GM19025 (cell line): ENCODE data around the gene PABPC1L2A.
"Not testable (repeated sequence)": the region's sequence is repeated elsewhere in the genome, so short reads cannot be mapped to it uniquely, and the experiment has no call there.

ENCODE experiments used
- ATAC-seq: cut with Tn5 transposase; IDR thresholded peaks from one replicate; pipeline ENCODE4 v1.9.1; 2021; ENCODE audit warnings: mild to moderate bottlenecking, low read depth, moderate library complexity; ENCODE audit not compliant: unreplicated experiment

Gene PABPC1L2A

DNA sequence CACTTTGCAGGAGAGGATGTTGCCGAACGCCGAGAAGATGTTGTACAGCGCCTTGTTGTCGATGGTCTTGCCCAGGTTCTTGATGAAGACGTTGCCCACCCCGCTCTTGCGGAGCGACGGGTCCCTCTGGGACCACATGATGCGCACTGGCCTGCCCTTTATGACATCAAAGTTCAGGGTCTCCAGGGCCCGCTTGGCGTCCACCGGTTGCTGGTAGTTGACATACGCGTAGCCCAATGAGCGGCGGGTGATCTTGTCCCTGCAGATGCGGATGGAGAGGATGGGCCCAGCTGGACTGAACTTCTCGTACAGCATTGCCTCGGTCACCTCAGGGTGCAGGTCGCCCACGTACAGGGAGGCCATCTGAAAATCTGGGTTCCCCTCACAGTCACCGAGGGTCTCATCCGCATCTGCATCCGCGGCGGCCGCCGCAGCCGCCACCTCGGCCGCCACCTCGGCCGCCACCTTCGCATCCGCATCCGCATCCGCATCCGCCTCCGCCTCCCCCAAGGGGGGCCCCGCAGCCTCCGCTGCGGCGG, at the start of gene PABPC1L2A:
TSS of gene PABPC1L2A (minus strand) at position 489 of the 539 bp plus-strand sequence. CDS start at position 363, 126 bp downstream.
- ATAC-seq = not testable (repeated sequence)

DNA sequence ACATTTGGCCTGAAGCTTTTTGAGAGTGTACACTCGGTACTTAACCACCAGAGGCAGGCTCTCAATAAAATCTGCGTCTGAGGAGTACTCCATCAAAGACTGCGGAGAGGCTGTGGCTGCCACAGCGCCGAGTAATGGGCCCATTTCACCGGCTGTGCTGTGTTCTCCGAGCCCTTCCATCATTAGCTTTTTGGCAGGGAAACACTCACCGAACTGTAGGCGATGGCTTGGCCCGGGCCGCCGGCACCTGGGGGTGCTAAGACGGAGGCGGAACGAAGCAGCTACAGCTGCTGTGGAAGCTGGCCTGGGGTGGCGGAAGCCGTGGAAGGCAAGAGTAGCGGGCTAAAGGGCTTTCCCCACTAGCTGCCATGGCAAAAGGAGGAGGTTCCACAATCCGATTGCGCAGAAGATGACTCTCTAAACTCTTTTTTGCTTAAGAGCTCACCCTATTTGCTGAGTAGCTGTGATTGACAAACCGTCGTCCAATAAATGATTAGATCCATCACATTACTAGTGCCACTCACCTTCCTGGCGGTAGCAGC, 48.5 kb upstream of the PABPC1L2A start:
- no peak for ATAC-seq

- no peak for ATAC-seq
These were observed 46.9 kb upstream of the PABPC1L2A start for GRCh38 chrX:73126240-73126639.

DNA sequence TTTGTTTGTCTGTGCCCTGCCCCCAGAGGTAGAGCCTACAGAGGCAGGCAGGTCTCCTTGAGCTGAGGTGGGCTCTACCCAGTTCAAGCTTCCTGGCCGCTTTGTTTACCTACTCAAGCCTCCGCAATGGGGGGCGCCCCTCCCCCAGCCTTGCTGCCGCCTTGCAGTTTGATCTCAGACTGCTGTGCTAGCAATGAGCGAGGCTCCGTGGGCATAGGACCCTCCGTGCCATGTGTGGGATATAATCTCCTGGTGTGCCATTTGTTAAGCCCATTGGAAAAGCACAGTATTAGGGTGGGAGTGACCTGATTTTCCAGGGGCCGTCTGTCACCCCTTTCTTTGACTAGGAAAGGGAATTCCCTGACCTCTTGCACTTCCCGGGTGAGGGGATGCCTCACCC, 20.2 kb upstream of the PABPC1L2A start:
- not testable (repeated sequence) for ATAC-seq

GRCh38 chrX:73086766-73087165, 7.5 kb upstream of the PABPC1L2A start:
- ATAC-seq = not testable (repeated sequence)

DNA sequence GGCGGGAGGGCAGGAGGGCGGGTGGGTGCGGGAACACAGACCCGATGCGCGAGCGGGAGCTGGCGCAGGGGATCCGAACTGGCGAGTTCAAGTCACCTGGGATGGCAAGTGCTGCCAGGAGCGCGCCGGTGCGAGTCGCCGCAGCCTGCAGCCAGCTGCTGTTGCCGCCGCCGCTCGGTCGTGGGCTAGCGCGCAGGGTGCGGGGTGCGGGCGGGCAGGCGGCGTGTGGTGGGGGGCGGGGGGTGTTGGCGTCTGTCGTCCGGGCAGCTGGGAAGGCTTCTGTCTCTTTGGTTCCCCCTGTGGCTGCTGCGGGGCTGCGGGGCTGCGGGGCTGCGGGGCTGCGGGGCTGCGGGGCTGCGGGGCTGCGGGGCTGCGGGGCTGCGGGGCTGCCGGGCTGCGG, 572 bp upstream of the PABPC1L2A start:
- not testable (repeated sequence) for ATAC-seq

DNA sequence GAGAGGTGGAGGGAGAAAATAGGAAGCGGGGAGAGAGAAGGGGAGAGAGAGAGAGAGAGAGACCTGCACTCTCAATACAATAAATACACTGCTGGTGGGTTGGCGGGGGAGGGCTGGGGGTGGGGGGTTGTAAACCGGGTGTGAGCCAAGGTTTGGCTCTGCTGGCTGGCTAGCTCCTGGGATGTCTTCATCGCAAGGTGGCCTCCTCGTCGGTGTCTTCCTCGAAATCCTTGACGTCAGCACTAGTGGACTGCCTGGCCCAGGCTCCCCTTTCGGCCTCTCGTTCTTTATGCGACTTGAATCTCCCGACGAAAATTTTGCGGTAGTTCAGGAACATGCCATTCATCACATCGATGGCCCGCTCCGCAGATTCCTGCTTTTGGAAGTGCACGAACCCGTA, 715 bp downstream of the PABPC1L2A start:
- not testable (repeated sequence) for ATAC-seq

- no peak for ATAC-seq
These were observed 2.5 kb downstream of the PABPC1L2A start for GRCh38 chrX:73076838-73077237.

GRCh38 chrX:73069365-73070035, 9.8 kb downstream of the PABPC1L2A start:
- ATAC-seq = no peak

DNA sequence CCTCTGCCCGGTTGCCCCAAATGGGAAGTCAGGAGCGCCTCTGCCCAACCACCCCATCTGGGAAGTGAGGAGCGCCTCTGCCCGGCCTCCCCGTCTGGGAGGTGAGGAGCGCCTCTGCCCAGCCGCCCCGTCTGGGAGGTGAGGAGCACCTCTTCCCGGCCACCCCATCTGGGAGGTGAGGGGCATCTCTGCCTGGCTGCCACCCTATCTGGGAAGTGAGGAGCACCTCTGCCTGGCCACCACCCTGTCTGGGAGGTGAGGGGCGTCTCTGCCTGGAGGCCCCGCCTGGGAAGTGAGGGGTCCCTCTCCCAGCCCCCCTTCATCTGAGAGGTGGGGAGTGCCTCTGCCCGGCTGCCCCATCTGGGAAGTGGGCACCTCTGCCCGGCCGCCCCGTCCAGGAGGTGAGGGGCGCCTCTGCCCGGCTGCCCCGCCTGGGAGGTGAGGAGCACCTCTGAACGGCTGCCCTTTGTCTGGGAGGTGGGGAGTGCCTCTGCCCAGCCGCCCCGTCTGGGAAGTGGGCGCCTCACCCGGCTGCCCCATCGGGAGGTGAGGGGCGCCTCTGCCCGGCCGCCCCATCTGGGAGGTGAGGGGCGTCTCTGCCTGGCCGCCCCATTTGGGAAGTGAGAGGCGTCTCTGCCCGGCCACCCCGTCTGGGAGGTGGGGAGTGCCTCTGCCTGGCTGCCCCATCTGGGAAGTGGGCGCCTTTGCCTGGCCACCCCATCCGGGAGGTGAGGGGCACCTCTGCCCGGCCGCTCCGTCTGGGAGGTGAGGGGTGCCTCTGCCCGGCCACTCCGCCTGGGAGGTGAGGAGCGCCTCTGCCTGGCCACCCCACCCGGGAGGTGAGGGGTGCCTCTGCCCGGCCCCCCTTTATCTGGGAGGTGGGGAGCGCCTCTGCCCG, 10.6 kb downstream of the PABPC1L2A start:
- no peak for ATAC-seq

- not testable (repeated sequence) for ATAC-seq
These were observed 11.4 kb downstream of the PABPC1L2A start for GRCh38 chrX:73067761-73068466.

GRCh38 chrX:73028876-73029275, 50.4 kb downstream of the PABPC1L2A start:
- ATAC-seq = no peak
